NOMO-1 (cell line): ENCODE measurements around the gene LYPLA2.
"Not testable (repeated sequence)": the region's sequence is repeated elsewhere in the genome, so short reads cannot be mapped to it uniquely, and the experiment has no call there.

Experiments used
- DNase-seq, 2 experiments: peaks; one replicate each; lab custom pipeline; 2025; ENCODE audit not compliant: unreplicated experiment in 2 of 2; lab: John Stamatoyannopoulos, UW

LYPLA2 gene

GRCh38 chr1:23825762-23826522, 35.0 kb downstream of the LYPLA2 start:
- peak in 1 of 2 experiments; percentile 4 for DNase-seq

DNA sequence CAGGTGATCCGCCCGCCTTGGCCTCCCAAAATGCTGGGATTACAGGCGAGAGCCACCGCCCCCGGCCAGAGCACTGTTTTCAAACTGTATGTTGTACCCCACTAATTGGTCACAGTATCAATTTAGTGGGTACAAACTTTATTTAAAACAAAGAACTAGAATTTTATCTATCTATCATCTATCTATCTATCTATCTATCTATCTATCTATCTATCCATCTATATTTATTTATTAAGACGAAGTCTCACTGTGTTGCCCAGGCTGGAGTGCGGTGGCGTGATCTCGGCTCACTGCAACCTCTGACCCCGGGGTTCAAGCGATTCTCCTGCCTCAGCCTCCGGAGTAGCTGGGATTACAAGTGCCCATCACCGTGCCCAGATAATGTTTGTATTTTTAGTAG, 35.6 kb downstream of the LYPLA2 start:
- DNase-seq: not testable (repeated sequence)

GRCh38 chr1:23827717-23828116, 36.8 kb downstream of the LYPLA2 start:
- DNase-seq: no peak

GRCh38 chr1:23834156-23834555, 43.2 kb downstream of the LYPLA2 start:
- not testable (repeated sequence) for DNase-seq

DNA sequence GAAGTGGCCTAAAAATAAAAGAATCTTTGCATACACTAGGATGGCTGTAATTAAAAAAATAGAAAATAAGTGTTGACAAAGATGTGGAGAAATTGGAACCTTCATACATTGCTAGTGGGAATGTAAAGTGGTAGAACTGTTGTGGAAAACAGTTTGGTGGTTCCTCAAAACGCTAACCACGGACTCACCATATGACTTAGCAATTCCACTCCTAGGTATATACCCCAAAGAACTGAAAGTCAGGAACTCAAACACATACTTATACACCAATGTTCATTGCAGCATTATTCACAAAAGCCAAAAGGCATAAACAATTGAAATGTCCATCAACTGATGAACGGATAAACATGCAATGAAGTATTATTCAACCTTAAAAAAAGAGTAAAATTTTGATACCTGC, 45.1 kb downstream of the LYPLA2 start:
- no peak for DNase-seq

- DNase-seq: no peak
These were observed 47.0 kb downstream of the LYPLA2 start for GRCh38 chr1:23837908-23838307.

- peak; percentile 31 to 41 for DNase-seq
These were observed 47.5 kb downstream of the LYPLA2 start for GRCh38 chr1:23838401-23838866.

DNA sequence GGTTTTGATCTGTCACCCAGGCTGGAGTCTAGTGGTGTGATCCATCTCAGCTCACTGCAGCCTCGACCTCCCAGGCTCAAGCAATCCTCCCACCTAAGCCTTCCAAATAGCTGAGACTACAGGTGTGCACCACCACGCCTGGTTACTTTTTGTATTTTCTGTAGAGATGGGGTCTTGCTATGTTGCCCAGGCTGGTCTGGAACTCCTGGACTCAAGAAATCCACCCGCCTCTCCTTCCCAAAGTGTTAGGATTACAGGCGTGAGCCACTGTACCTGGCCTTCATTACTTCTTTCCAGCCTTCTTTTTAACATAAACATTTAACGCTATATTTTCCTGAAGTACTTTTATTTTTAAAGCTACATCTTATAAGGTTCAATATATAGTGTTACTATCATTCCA, 52.7 kb downstream of the LYPLA2 start:
- DNase-seq: no peak
